ENCODE results near the gene RAD21L1. TPM values are rescaled to one million over a fixed set of nuclear protein-coding genes. Genes with fewer than 3 reads are reported as not detected.

Gene RAD21L1
- total and polyA plus RNA-seq, 2 of the 8 experiments (the other 6 are each of a cell fraction or from before 2014, with no cell fraction given), result 0.06 to 0.26 TPM

DNA sequence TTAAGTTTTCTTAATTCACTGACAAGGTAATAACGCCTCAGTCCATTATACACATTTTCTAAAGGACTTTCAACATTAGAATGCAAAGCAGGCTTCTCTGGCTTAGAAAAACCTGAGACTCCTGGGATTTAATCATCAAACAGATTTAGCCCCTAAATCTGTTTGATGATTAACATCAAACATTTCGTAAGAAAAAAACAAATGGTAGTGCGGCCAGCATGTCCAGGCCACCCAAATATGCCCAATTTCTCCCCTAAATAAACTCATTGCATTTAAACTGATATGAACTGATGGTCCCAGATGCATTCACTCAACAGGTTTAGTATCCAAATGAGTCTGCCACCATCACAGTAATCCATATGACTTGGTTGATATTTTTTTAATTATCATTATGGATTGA, 47.2 kb upstream of the RAD21L1 start (continued):
- TF ChIP-seq, protein P1, sequence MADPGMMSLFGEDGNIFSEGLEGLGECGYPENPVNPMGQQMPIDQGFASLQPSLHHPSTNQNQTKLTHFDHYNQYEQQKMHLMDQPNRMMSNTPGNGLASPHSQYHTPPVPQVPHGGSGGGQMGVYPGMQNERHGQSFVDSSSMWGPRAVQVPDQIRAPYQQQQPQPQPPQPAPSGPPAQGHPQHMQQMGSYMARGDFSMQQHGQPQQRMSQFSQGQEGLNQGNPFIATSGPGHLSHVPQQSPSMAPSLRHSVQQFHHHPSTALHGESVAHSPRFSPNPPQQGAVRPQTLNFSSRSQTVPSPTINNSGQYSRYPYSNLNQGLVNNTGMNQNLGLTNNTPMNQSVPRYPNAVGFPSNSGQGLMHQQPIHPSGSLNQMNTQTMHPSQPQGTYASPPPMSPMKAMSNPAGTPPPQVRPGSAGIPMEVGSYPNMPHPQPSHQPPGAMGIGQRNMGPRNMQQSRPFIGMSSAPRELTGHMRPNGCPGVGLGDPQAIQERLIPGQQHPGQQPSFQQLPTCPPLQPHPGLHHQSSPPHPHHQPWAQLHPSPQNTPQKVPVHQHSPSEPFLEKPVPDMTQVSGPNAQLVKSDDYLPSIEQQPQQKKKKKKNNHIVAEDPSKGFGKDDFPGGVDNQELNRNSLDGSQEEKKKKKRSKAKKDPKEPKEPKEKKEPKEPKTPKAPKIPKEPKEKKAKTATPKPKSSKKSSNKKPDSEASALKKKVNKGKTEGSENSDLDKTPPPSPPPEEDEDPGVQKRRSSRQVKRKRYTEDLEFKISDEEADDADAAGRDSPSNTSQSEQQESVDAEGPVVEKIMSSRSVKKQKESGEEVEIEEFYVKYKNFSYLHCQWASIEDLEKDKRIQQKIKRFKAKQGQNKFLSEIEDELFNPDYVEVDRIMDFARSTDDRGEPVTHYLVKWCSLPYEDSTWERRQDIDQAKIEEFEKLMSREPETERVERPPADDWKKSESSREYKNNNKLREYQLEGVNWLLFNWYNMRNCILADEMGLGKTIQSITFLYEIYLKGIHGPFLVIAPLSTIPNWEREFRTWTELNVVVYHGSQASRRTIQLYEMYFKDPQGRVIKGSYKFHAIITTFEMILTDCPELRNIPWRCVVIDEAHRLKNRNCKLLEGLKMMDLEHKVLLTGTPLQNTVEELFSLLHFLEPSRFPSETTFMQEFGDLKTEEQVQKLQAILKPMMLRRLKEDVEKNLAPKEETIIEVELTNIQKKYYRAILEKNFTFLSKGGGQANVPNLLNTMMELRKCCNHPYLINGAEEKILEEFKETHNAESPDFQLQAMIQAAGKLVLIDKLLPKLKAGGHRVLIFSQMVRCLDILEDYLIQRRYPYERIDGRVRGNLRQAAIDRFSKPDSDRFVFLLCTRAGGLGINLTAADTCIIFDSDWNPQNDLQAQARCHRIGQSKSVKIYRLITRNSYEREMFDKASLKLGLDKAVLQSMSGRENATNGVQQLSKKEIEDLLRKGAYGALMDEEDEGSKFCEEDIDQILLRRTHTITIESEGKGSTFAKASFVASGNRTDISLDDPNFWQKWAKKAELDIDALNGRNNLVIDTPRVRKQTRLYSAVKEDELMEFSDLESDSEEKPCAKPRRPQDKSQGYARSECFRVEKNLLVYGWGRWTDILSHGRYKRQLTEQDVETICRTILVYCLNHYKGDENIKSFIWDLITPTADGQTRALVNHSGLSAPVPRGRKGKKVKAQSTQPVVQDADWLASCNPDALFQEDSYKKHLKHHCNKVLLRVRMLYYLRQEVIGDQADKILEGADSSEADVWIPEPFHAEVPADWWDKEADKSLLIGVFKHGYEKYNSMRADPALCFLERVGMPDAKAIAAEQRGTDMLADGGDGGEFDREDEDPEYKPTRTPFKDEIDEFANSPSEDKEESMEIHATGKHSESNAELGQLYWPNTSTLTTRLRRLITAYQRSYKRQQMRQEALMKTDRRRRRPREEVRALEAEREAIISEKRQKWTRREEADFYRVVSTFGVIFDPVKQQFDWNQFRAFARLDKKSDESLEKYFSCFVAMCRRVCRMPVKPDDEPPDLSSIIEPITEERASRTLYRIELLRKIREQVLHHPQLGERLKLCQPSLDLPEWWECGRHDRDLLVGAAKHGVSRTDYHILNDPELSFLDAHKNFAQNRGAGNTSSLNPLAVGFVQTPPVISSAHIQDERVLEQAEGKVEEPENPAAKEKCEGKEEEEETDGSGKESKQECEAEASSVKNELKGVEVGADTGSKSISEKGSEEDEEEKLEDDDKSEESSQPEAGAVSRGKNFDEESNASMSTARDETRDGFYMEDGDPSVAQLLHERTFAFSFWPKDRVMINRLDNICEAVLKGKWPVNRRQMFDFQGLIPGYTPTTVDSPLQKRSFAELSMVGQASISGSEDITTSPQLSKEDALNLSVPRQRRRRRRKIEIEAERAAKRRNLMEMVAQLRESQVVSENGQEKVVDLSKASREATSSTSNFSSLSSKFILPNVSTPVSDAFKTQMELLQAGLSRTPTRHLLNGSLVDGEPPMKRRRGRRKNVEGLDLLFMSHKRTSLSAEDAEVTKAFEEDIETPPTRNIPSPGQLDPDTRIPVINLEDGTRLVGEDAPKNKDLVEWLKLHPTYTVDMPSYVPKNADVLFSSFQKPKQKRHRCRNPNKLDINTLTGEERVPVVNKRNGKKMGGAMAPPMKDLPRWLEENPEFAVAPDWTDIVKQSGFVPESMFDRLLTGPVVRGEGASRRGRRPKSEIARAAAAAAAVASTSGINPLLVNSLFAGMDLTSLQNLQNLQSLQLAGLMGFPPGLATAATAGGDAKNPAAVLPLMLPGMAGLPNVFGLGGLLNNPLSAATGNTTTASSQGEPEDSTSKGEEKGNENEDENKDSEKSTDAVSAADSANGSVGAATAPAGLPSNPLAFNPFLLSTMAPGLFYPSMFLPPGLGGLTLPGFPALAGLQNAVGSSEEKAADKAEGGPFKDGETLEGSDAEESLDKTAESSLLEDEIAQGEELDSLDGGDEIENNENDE (IDR thresholded peaks at IDR 0.05; ENCODE audit: insufficient replicate concordance, low read length), result no peak

Data from H1 (cell line).